ENCODE measurements around the gene NANOS3.

Gene NANOS3

GRCh38 chr19:13876834-13877233 is at the start of gene NANOS3:
NANOS3 (plus strand) TSS chr19:13877134; CDS start chr19:13877249, 115 bp downstream.
- DNase-seq (ENCODE audit: low read depth in 2 of 2): no peak

GRCh38 chr19:13827656-13828055 is 49.3 kb upstream of the NANOS3 start:
- no peak for DNase-seq (ENCODE audit: low read depth in 2 of 2)

- DNase-seq (ENCODE audit: low read depth in 2 of 2): no peak
Measured at GRCh38 chr19:13830114-13830740, 46.7 kb upstream of the NANOS3 start.

- DNase-seq (ENCODE audit: low read depth in 2 of 2): no peak
Measured at GRCh38 chr19:13830741-13831536, 46.0 kb upstream of the NANOS3 start.

- DNase-seq (ENCODE audit: low read depth in 2 of 2): no peak
Measured at GRCh38 chr19:13831537-13832467, 45.1 kb upstream of the NANOS3 start.

- DNase-seq (ENCODE audit: low read depth in 2 of 2): peak; percentile 88 to 94
Measured at GRCh38 chr19:13833330-13834243, 43.3 kb upstream of the NANOS3 start.

GRCh38 chr19:13834244-13835069 is 42.5 kb upstream of the NANOS3 start:
- DNase-seq (ENCODE audit: low read depth in 2 of 2): no peak

- DNase-seq (ENCODE audit: low read depth in 2 of 2): no peak
Measured at GRCh38 chr19:13835791-13836723, 40.9 kb upstream of the NANOS3 start.

GRCh38 chr19:13838435-13839129 is 38.4 kb upstream of the NANOS3 start:
- no peak for DNase-seq (ENCODE audit: low read depth in 2 of 2)

- DNase-seq (ENCODE audit: low read depth in 2 of 2): peak; percentile 81 to 82
Measured at GRCh38 chr19:13839130-13839937, 37.6 kb upstream of the NANOS3 start.

- DNase-seq (ENCODE audit: low read depth in 2 of 2): no peak
Measured at GRCh38 chr19:13839938-13840304, 37.0 kb upstream of the NANOS3 start.

GRCh38 chr19:13840305-13841085 is 36.4 kb upstream of the NANOS3 start:
- DNase-seq (ENCODE audit: low read depth in 2 of 2): no peak

GRCh38 chr19:13841086-13841961 is 35.6 kb upstream of the NANOS3 start:
- DNase-seq (ENCODE audit: low read depth in 2 of 2): no peak

GRCh38 chr19:13841962-13842290 is 35.0 kb upstream of the NANOS3 start:
- no peak for DNase-seq (ENCODE audit: low read depth in 2 of 2)

- DNase-seq (ENCODE audit: low read depth in 2 of 2): peak in 1 of 2 donors; percentile 59
Measured at GRCh38 chr19:13842291-13843103, 34.4 kb upstream of the NANOS3 start.
